SK-N-SH (cell line): Measurements from ENCODE around the gene MTREX. TPM values are rescaled to one million over a fixed set of nuclear protein-coding genes. Genes with fewer than 3 reads are reported as not detected.

ENCODE experiments used
- CTCF ChIA-PET: fragments of 300-600, 350-600 bp; formaldehyde crosslinking; extraction: SDS; loops from one replicate; lab custom pipeline; 2021; lab: Yijun Ruan, JAX
- POLR2A ChIA-PET: fragments of 350-600 bp; sonication (Branson Sonifier 250); formaldehyde crosslinking; extraction: SDS; loops from one replicate; lab custom pipeline; 2020; ENCODE audit warnings: antibody characterized with exemption, inconsistent platforms; lab: Yijun Ruan, JAX
- DNase-seq: peaks from one replicate; pipeline ENCODE4 v3.0.0; 2012
- H2AFZ ChIP-seq: fragments of 200-600 bp; sonication (generic); 2 replicates; pipeline ENCODE4 v1.8.1; 2016; ENCODE audit warnings: antibody characterized with exemption, mild to moderate bottlenecking, low read depth
- H3F3A ChIP-seq: fragments of 200-600 bp; sonication (generic); replicated peaks from 2 replicates; pipeline ENCODE3; 2016; ENCODE audit warnings: antibody characterized with exemption, mild to moderate bottlenecking; ENCODE audit not compliant: insufficient read depth
- H3K27ac ChIP-seq, 2 experiments: fragments of 200-500 bp in 1 of 2; fragments of 200-600 bp in 1 of 2; sonication (Bioruptor generic) in 1 of 2; sonication (generic), shearing (Covaris generic) in 1 of 2; 2 replicates each; pipeline versions ENCODE4 v1.5.1 to v1.6.1; 2014 to 2016; ENCODE audit warnings: low read depth in 2 of 2, inconsistent platforms in 1 of 2, low read length in 1 of 2, mild to moderate bottlenecking in 1 of 2, mixed read lengths in 1 of 2
- H3K27me3 ChIP-seq: fragments of 200-600 bp; sonication (generic), shearing (Covaris generic); 2 replicates; pipeline ENCODE4 v1.6.1; 2016; ENCODE audit warnings: mixed run types; ENCODE audit not compliant: insufficient read depth
- H3K36me3 ChIP-seq, 2 experiments: fragments of 200-500 bp in 1 of 2; fragments of 200-600 bp in 1 of 2; sonication (Bioruptor generic) in 1 of 2; sonication (generic) in 1 of 2; replicated peaks in 1 of 2; 2 replicates each; pipeline versions ENCODE3 to v1.5.1; 2014 to 2016; ENCODE audit warnings: low read length in 1 of 2, mild to moderate bottlenecking in 1 of 2; ENCODE audit not compliant: insufficient read depth in 2 of 2, control insufficient read depth in 1 of 2
- H3K4me1 ChIP-seq, 2 experiments: fragments of 200-500 bp in 1 of 2; fragments of 200-600 bp in 1 of 2; sonication (Bioruptor generic) in 1 of 2; sonication (generic), shearing (Covaris generic) in 1 of 2; 2 replicates each; pipeline versions ENCODE4 v1.5.1 to v1.6.1; 2014 to 2016; ENCODE audit warnings: low read depth in 1 of 2, low read length in 1 of 2, mixed run types in 1 of 2; ENCODE audit not compliant: insufficient read depth in 2 of 2, control insufficient read depth in 1 of 2
- H3K4me2 ChIP-seq: fragments of 200-600 bp; sonication (generic), shearing (Covaris generic); 2 replicates; pipeline ENCODE4 v1.6.1; 2017; ENCODE audit warnings: mixed run types
- H3K4me3 ChIP-seq, 2 experiments: fragments of 200-500 bp in 1 of 2; fragments of 200-600 bp in 1 of 2; sonication (Bioruptor generic) in 1 of 2; sonication (generic), shearing (Covaris generic) in 1 of 2; 2 replicates each; pipeline versions ENCODE4 v1.5.1 to v1.8.1; 2014 to 2016; ENCODE audit warnings: low read depth in 2 of 2, inconsistent platforms in 1 of 2, low read length in 1 of 2, mild to moderate bottlenecking in 1 of 2, mixed read lengths in 1 of 2, moderate library complexity in 1 of 2
- H3K79me2 ChIP-seq: fragments of 200-600 bp; sonication (generic); 2 replicates; pipeline ENCODE4 v1.8.1; 2017; ENCODE audit warnings: mild to moderate bottlenecking; ENCODE audit not compliant: insufficient read depth
- H3K9ac ChIP-seq: fragments of 200-600 bp; sonication (generic); 2 replicates; pipeline ENCODE4 v1.6.1; 2017; ENCODE audit warnings: mixed run types
- H3K9me2 ChIP-seq: fragments of 200-600 bp; sonication (generic); 2 replicates; pipeline ENCODE4 v1.6.1; 2017; ENCODE audit warnings: mixed run types
- H3K9me3 ChIP-seq: fragments of 200-600 bp; sonication (generic); 2 replicates; pipeline ENCODE4 v1.6.1; 2017; ENCODE audit warnings: mixed run types, mild to moderate bottlenecking, moderate library complexity
- H4K20me1 ChIP-seq: fragments of 200-600 bp; sonication (generic); 2 replicates; pipeline ENCODE4 v1.6.1; 2017; ENCODE audit warnings: mild to moderate bottlenecking, mixed run types; ENCODE audit not compliant: insufficient read depth
- CHD2 ChIP-seq: fragments of 150-350 bp; IDR thresholded peaks from 2 replicates; pipeline ENCODE4 v1.6.1; 2018; ENCODE audit warnings: low read length; ENCODE audit not compliant: partially characterized antibody
- ELF1 ChIP-seq: IDR thresholded peaks from 2 replicates; pipeline ENCODE4 v1.4.0; 2012
- FOXJ3 ChIP-seq: sonication (generic); formaldehyde crosslinking; IDR thresholded peaks from 2 replicates; pipeline ENCODE4 v1.5.1; 2020; ENCODE audit warnings: mild to moderate bottlenecking, missing genetic modification reagents
- GABPA ChIP-seq: IDR thresholded peaks from 2 replicates; pipeline ENCODE4 v1.4.0; 2012; ENCODE audit warnings: low read depth, mild to moderate bottlenecking
- GATA2 ChIP-seq: sonication (generic); formaldehyde crosslinking; IDR thresholded peaks from 2 replicates; pipeline ENCODE4 v1.5.0; 2020; ENCODE audit warnings: mild to moderate bottlenecking, missing genetic modification reagents
- MEF2A ChIP-seq: IDR thresholded peaks from 2 replicates; pipeline ENCODE4 v1.4.0; 2012; ENCODE audit warnings: low read depth, borderline replicate concordance
- POLR2AphosphoS5 ChIP-seq: IDR thresholded peaks from 2 replicates; pipeline ENCODE4 v1.6.1; 2012; ENCODE audit warnings: low read depth, low read length
- RCOR1 ChIP-seq: fragments of 150-350 bp; IDR thresholded peaks from 2 replicates; pipeline ENCODE4 v1.6.1; 2017; ENCODE audit warnings: antibody characterized with exemption, low read length
- RFX5 ChIP-seq: IDR thresholded peaks from 2 replicates; pipeline ENCODE4 v1.6.1; 2012; ENCODE audit warnings: mild to moderate bottlenecking, improper control_type of control experiment, low read length
- SIN3A ChIP-seq: IDR thresholded peaks from 2 replicates; pipeline ENCODE4 v1.6.1; 2012; ENCODE audit warnings: low read depth, mild to moderate bottlenecking, low read length, moderate library complexity, borderline replicate concordance
- SMC3 ChIP-seq: IDR thresholded peaks from 2 replicates; pipeline ENCODE4 v1.6.1; 2012; ENCODE audit warnings: low read depth, low read length, improper control_type of control experiment
- TAF1 ChIP-seq: IDR thresholded peaks from 2 replicates; pipeline ENCODE4 v1.6.1; 2012; ENCODE audit warnings: low read depth, mild to moderate bottlenecking, low read length, moderate library complexity, borderline replicate concordance
- TCF12 ChIP-seq: IDR thresholded peaks from 2 replicates; pipeline ENCODE4 v1.4.0; 2012
- YY1 ChIP-seq: IDR thresholded peaks from 2 replicates; pipeline ENCODE4 v1.4.0; 2012; ENCODE audit warnings: low read depth, mild to moderate bottlenecking
- polyA plus RNA-seq, 3 experiments: library from polyadenylated mRNA; depleted of rRNA; stranded (reverse); fragments of >200 nt; gene quantifications; 2 replicates each; pipeline ENCODE4 v1.2.3, GENCODE V29; 2012
- TF ChIP-seq, protein P1 (sequence below): IDR thresholded peaks from 2 replicates; pipeline ENCODE4 v1.6.1; 2012; ENCODE audit warnings: mild to moderate bottlenecking, low read depth, low read length, moderate library complexity
- TF ChIP-seq, protein P2 (sequence below): IDR thresholded peaks from 2 replicates; pipeline ENCODE4 v1.4.0; 2012; ENCODE audit warnings: low read depth, borderline replicate concordance
- TF ChIP-seq, protein P3 (sequence below): fragments of 200-600 bp; sonication (generic); IDR thresholded peaks from 2 replicates; pipeline ENCODE4 v1.6.1; 2017; ENCODE audit warnings: antibody characterized with exemption, mild to moderate bottlenecking, moderate library complexity
- TF ChIP-seq, protein P4 (sequence below): fragments of 150-350 bp; IDR thresholded peaks from 2 replicates; pipeline ENCODE4 v1.6.1; 2017; ENCODE audit warnings: antibody characterized with exemption, low read length, low read depth, borderline replicate concordance
- TF ChIP-seq, protein P5 (sequence below): IDR thresholded peaks from 2 replicates; pipeline ENCODE4 v1.4.0; 2012; ENCODE audit warnings: low read depth

Gene MTREX
- polyA plus RNA-seq, 1 of the 3 experiments (the other 2 are of a cell fraction), result 11.2 TPM

DNA sequence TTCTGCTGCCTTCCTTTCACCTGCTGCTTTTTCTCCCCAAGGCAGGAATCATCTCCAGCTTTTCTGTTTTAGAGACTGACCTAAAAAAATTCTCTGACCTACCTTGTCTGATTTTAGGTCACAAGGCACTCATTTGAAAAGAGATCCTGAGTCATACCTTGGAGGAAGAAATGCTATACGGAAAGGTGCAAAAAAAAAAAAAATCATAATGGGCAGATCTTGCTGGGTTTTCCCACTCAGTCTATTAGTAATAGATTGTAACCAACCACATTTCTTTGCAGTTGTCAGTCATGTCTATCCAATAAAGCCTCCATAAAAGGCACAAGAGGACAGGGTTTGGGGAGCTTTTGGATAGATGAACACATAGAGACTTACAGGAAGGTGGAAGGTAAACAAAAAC is 70.0 kb downstream of the MTREX start (continued):
- TF ChIP-seq, protein P1, sequence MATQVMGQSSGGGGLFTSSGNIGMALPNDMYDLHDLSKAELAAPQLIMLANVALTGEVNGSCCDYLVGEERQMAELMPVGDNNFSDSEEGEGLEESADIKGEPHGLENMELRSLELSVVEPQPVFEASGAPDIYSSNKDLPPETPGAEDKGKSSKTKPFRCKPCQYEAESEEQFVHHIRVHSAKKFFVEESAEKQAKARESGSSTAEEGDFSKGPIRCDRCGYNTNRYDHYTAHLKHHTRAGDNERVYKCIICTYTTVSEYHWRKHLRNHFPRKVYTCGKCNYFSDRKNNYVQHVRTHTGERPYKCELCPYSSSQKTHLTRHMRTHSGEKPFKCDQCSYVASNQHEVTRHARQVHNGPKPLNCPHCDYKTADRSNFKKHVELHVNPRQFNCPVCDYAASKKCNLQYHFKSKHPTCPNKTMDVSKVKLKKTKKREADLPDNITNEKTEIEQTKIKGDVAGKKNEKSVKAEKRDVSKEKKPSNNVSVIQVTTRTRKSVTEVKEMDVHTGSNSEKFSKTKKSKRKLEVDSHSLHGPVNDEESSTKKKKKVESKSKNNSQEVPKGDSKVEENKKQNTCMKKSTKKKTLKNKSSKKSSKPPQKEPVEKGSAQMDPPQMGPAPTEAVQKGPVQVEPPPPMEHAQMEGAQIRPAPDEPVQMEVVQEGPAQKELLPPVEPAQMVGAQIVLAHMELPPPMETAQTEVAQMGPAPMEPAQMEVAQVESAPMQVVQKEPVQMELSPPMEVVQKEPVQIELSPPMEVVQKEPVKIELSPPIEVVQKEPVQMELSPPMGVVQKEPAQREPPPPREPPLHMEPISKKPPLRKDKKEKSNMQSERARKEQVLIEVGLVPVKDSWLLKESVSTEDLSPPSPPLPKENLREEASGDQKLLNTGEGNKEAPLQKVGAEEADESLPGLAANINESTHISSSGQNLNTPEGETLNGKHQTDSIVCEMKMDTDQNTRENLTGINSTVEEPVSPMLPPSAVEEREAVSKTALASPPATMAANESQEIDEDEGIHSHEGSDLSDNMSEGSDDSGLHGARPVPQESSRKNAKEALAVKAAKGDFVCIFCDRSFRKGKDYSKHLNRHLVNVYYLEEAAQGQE, result no peak
- TF ChIP-seq, protein P2, sequence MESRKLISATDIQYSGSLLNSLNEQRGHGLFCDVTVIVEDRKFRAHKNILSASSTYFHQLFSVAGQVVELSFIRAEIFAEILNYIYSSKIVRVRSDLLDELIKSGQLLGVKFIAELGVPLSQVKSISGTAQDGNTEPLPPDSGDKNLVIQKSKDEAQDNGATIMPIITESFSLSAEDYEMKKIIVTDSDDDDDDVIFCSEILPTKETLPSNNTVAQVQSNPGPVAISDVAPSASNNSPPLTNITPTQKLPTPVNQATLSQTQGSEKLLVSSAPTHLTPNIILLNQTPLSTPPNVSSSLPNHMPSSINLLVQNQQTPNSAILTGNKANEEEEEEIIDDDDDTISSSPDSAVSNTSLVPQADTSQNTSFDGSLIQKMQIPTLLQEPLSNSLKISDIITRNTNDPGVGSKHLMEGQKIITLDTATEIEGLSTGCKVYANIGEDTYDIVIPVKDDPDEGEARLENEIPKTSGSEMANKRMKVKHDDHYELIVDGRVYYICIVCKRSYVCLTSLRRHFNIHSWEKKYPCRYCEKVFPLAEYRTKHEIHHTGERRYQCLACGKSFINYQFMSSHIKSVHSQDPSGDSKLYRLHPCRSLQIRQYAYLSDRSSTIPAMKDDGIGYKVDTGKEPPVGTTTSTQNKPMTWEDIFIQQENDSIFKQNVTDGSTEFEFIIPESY, result no peak
- TF ChIP-seq, protein P3, sequence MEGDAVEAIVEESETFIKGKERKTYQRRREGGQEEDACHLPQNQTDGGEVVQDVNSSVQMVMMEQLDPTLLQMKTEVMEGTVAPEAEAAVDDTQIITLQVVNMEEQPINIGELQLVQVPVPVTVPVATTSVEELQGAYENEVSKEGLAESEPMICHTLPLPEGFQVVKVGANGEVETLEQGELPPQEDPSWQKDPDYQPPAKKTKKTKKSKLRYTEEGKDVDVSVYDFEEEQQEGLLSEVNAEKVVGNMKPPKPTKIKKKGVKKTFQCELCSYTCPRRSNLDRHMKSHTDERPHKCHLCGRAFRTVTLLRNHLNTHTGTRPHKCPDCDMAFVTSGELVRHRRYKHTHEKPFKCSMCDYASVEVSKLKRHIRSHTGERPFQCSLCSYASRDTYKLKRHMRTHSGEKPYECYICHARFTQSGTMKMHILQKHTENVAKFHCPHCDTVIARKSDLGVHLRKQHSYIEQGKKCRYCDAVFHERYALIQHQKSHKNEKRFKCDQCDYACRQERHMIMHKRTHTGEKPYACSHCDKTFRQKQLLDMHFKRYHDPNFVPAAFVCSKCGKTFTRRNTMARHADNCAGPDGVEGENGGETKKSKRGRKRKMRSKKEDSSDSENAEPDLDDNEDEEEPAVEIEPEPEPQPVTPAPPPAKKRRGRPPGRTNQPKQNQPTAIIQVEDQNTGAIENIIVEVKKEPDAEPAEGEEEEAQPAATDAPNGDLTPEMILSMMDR, result no peak
- TF ChIP-seq YY1, result no peak
- no peak for TF ChIP-seq ELF1
- TF ChIP-seq TCF12, result no peak

DNA sequence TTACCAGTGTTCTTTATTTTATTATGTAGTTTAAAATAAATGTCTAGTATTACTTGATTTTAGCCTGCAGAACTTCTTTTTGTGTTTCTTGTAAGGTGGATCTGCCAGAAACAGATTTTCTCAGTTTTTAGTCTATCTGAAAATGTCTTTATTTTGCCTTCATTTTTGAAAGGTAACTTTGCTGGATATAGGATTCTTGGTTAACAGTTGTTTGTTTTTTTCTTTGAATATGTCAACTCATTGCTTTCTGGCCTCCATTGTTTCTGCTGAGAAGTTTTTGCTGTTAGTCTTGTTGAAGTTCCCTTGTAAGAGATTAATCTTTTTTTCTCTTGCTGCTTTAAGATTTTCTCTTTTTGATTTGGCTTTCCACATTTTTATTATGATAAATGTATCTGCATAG is 75.5 kb downstream of the MTREX start:
- Histone ChIP-seq H3K36me3 (peaks cover 53 to 80% of the 10 kb centered on the region in 2 experiments), H3F3A (peaks cover 20% of the 10 kb centered on the region), H3K27me3 (no peaks in the 10 kb centered on the region), H3K27ac (no peak overlapping the region), H3K9me3 (peaks cover 9% of the 10 kb centered on the region; the same call in 1 of the 2 replicates), H3K4me3 (no peak overlapping the region), H3K79me2 (peaks cover 7% of the 10 kb centered on the region; the same call in 1 of the 2 replicates), H2AFZ (no peak overlapping the region), H4K20me1 (no peaks in the 10 kb centered on the region), H3K4me1 (no peaks in the 10 kb centered on the region), H3K9ac (no peak overlapping the region), H3K4me2 (no peak overlapping the region), H3K9me2 (peaks cover 7% of the 10 kb centered on the region; the same call in 1 of the 2 replicates)
- ChIA-PET CTCF (no interaction called here), POLR2A (no interaction called here)
- DNase-seq, result no peak
- no peak for TF ChIP-seq SMC3
- TF ChIP-seq, protein P4, sequence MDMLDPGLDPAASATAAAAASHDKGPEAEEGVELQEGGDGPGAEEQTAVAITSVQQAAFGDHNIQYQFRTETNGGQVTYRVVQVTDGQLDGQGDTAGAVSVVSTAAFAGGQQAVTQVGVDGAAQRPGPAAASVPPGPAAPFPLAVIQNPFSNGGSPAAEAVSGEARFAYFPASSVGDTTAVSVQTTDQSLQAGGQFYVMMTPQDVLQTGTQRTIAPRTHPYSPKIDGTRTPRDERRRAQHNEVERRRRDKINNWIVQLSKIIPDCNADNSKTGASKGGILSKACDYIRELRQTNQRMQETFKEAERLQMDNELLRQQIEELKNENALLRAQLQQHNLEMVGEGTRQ, result no peak
- no peak for TF ChIP-seq CHD2
- TF ChIP-seq, protein P5, sequence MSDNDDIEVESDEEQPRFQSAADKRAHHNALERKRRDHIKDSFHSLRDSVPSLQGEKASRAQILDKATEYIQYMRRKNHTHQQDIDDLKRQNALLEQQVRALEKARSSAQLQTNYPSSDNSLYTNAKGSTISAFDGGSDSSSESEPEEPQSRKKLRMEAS, result no peak
- TF ChIP-seq, protein P1, result no peak
- TF ChIP-seq FOXJ3 (CRISPR knock-in tag), result no peak
- TF ChIP-seq GATA2, result no peak
- TF ChIP-seq SIN3A, result no peak
- TF ChIP-seq POLR2AphosphoS5, result no peak
- TF ChIP-seq MEF2A, result no peak
- no peak for TF ChIP-seq GABPA
- TF ChIP-seq TAF1, result no peak
- no peak for TF ChIP-seq RCOR1
- no peak for TF ChIP-seq RFX5
